Activated CD4-positive, alpha-beta T cell treated with anti-CD3 and anti-CD28 coated beads for 4 hours (primary cell): ENCODE data around the gene ST6GAL1.
"Not testable (repeated sequence)": the region's sequence is repeated elsewhere in the genome, so short reads cannot be mapped to it uniquely, and the experiment has no call there.

Experiments used
- DNase-seq, 2 donors: peaks; one replicate each; pipeline ENCODE4 v3.0.0-alpha.2; 2020

Gene ST6GAL1

GRCh38 chr3:186997061-186997460 is 66.7 kb downstream of the ST6GAL1 start:
- no peak for DNase-seq

- no peak for DNase-seq
Measured at GRCh38 chr3:186997473-186997939, 67.2 kb downstream of the ST6GAL1 start.

- DNase-seq = no peak
Measured at GRCh38 chr3:186998937-186999368, 68.6 kb downstream of the ST6GAL1 start.

GRCh38 chr3:187000711-187001151 is 70.4 kb downstream of the ST6GAL1 start:
- DNase-seq = no peak

GRCh38 chr3:187002915-187003314 is 72.6 kb downstream of the ST6GAL1 start:
- no peak for DNase-seq

- DNase-seq = no peak
Measured at GRCh38 chr3:187005827-187006481, 75.6 kb downstream of the ST6GAL1 start.

DNA sequence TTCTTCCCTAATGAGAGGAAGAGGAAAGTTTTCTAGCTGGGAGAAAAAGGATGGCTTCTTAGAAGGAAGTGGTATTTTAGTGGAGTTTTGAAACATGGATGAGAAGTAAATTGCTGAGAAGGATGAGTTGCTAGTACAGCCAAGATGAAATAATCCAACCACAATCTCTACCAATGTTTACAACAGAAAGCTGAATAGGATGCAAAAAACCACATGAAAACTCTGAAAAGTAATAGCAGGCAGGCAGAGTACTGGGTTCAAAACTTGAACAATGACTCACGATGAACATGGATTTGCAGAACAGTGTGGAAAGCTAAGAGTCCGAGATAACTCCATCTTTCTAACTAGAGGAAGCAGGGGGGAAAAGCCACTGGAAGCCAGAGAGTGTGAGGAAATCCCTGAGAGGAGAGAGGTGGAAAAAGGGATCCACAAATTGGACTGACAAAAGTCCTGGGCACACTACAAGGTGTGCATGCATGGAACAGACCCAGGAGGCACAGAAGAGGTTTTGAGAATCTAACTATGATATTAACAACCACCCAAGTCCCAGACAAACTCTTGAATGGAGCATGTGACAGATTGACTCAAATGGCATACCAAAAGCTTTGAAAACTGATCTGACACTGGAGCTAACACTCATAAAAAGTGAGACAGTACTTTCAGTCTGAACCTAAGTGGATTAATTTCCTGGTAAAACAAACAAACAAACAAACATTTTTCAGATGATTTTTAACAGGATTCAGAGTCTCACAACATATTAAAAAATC is 76.7 kb downstream of the ST6GAL1 start:
- no peak for DNase-seq

- not testable (repeated sequence) for DNase-seq
Measured at GRCh38 chr3:187010382-187010781, 80.1 kb downstream of the ST6GAL1 start.

GRCh38 chr3:187011915-187012314 is 81.6 kb downstream of the ST6GAL1 start:
- DNase-seq = no peak

- DNase-seq = peak; percentile 50 to 51
Measured at GRCh38 chr3:187012609-187013051, 82.3 kb downstream of the ST6GAL1 start.

- no peak for DNase-seq
Measured at GRCh38 chr3:187013159-187013716, 82.9 kb downstream of the ST6GAL1 start.

GRCh38 chr3:187014417-187014864 is 84.1 kb downstream of the ST6GAL1 start:
- no peak for DNase-seq

DNA sequence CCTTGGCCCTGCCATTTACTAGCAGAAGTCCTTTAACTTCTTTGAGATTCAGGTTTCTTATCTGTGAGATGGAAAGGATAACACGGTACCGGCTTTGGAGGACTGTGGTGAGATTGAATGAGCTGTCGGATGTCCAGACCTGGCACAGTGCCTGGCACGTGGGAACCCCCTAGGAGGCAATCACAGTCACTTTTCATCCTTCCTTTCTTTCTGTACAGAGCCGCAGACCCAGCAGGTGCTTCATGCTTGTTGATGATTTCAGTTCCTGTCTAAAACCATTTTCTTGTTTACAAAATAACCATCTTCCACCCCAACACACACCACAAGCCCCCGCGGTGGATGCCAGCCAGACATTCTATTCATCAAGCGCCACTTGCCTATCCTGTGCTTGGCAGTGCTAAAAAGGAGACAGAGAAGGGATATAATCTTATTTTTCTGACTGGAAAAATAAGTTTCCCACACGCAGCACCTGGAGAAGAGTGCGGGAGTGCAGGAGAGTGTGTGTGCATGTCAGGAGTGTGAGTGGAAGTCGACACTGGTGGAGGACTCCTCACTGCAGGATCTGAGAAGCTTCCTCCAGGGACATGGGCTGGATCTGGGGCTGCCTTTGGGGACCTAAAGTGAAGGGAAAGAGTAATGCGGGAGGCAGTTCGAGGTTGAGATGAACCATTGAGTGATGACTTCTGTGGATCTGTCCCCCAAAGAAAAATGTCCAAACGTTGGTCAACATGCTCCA is 85.7 kb downstream of the ST6GAL1 start:
- no peak for DNase-seq

GRCh38 chr3:187016639-187017345 is 86.5 kb downstream of the ST6GAL1 start:
- no peak for DNase-seq

DNA sequence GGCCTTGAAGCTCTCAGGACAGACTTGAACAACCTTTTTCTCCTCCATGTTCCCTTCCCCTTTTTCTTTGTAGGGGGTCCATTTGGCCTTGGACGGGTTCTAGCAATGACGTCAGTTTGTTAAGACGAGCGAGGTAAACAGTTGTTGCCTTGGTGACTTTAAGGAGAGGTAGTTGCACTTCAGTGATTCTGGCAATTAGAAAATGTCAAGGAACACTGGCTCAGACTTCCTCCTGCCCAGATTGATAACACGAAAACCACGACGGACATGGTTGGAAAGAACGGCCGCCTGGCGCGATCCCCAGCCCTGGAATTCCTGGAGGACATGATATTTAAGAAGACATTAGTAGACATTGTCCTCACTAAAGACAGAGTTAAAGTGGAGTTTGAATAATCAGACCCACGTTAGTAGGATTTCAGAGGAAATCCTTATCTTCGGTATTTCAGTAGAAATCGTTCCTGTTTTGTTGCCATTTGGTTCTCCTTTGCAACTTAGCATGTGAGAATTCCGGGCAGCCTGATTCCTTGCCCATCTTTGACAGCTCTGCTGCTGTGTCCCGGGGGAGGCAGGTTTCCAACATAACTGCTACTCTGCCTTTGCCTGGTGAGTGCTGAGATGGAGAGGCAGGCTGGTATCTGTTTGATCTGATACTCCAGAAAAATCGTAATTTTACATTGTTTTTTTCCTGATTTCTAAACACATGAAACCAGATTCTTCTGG is 87.3 kb downstream of the ST6GAL1 start:
- DNase-seq = no peak

GRCh38 chr3:187019542-187020072 is 89.3 kb downstream of the ST6GAL1 start:
- DNase-seq = no peak

- no peak for DNase-seq
Measured at GRCh38 chr3:187020376-187020775, 90.0 kb downstream of the ST6GAL1 start.

- no peak for DNase-seq
Measured at GRCh38 chr3:187021748-187022402, 91.5 kb downstream of the ST6GAL1 start.

- no peak for DNase-seq
Measured at GRCh38 chr3:187022403-187023029, 92.2 kb downstream of the ST6GAL1 start.

- not testable (repeated sequence) for DNase-seq
Measured at GRCh38 chr3:187023340-187023739, 93.0 kb downstream of the ST6GAL1 start.
